Measurements from ENCODE around the gene TMEM165.

- no peak for TF ChIP-seq CTCF (IDR thresholded peaks at IDR 0.05)
- no peak for TF ChIP-seq POLR2A (IDR thresholded peaks at IDR 0.05)
These were observed 16.9 kb upstream of the TMEM165 start for GRCh38 chr4:55378617-55379467.

Data from tibial nerve (tissue), 3 donors.